ENCODE data around the gene CXXC1. TPM values are rescaled to one million over a fixed set of nuclear protein-coding genes. Genes with fewer than 3 reads are reported as not detected.

Gene CXXC1
- total and polyA plus RNA-seq, 4 donors, result 39.2 to 77.5 (median 70.4) TPM

GRCh38 chr18:50274044-50274442 is 13.4 kb downstream of the CXXC1 start:
- DNase-seq, result no peak
- H3K27ac ChIP-seq (ENCODE audit: low read depth in 1 of 2, low read length in 1 of 2), result no peak overlapping the region
- H3K4me3 ChIP-seq, result no peak overlapping the region
- no peaks in the 10 kb centered on the region for H3K9me3 ChIP-seq (ENCODE audit: control insufficient read depth in 4 of 4, insufficient read depth in 3 of 4, low read length in 3 of 4)
- no peak for ATAC-seq (ENCODE audit: insufficient read depth, low FRiP score)
- H3K27me3 ChIP-seq (ENCODE audit: control insufficient read depth in 3 of 3, insufficient read depth in 3 of 3, low read length in 2 of 3), result no peaks in the 10 kb centered on the region
- H3K4me1 ChIP-seq (ENCODE audit: control insufficient read depth in 5 of 5, insufficient read depth in 5 of 5, low read length in 5 of 5), result peaks cover 0 to under 1% (median 0%) of the 10 kb centered on the region in 5 donors
- no peak for TF ChIP-seq CTCF (IDR thresholded peaks at IDR 0.05; ENCODE audit: control extremely low read depth, extremely low read depth)
- WGBS, 2 donors, result 97% methylated on average over 17 of the region's 17 CpGs
- H3K9ac ChIP-seq (ENCODE audit: insufficient read depth in 1 of 2, low read length in 2 of 2), result no peak overlapping the region
- H3K36me3 ChIP-seq (ENCODE audit: control insufficient read depth in 4 of 4, insufficient read depth in 4 of 4, low read length in 4 of 4), result peaks cover 31 to 69% (median 65%) of the 10 kb centered on the region in 4 donors

DNA sequence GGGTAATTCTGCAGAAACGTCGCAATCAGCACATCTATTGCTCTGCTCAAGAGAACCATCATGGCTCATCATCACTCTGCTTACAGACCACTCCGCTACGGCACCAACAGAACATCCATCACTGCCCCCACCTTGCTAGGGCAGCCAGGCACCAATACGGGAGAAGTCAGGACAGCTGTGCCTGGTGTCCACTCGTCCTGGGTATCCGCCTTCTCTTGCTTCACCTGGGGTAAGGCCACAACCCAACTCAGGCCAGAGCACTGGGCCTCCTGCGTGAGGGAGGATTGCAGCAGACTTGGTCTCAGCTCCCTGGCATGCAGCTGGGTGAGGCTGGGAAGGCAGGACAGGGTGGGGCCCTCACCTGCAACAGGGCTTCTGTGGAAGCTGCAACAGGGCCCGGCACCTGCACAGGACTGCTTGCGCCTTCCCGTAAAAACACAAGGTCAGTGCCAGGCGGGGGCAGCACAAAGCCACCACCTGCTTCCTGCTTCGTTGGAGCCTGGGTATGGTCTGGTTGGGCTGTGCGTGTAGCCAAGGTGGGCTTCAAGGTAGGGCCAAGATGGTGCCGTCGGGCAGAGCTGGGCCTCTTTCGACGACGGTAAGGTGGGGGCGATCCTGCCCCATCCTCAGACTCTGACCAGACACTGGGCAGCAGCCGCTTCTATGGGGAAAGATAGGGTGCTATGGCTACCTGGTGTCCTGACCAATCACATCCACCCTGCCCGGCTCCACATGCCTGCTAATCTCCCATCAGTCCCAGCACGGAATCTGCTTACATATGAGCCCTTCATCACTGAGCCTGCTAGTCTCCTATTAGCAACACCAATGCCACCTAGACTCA is 14.1 kb downstream of the CXXC1 start:
- DNase-seq (no peak), ATAC-seq (ENCODE audit: insufficient read depth, low FRiP score) (no peak)
- H3K4me3 ChIP-seq, result no peak overlapping the region
- no peaks in the 10 kb centered on the region for H3K9me3 ChIP-seq (ENCODE audit: control insufficient read depth in 4 of 4, insufficient read depth in 3 of 4, low read length in 3 of 4)
- 95% methylated on average over 23 of the region's 23 CpGs for WGBS, 2 donors
- H3K27ac ChIP-seq (ENCODE audit: low read depth in 1 of 2, low read length in 1 of 2), result no peak overlapping the region
- no peak for TF ChIP-seq CTCF (IDR thresholded peaks at IDR 0.05; ENCODE audit: control extremely low read depth, extremely low read depth)
- peaks cover 32 to 69% (median 64%) of the 10 kb centered on the region in 4 donors for H3K36me3 ChIP-seq (ENCODE audit: control insufficient read depth in 4 of 4, insufficient read depth in 4 of 4, low read length in 4 of 4)
- H3K27me3 ChIP-seq (ENCODE audit: control insufficient read depth in 3 of 3, insufficient read depth in 3 of 3, low read length in 2 of 3), result no peaks in the 10 kb centered on the region
- H3K9ac ChIP-seq (ENCODE audit: insufficient read depth in 1 of 2, low read length in 2 of 2), result no peak overlapping the region
- no peaks in the 10 kb centered on the region for H3K4me1 ChIP-seq (ENCODE audit: control insufficient read depth in 5 of 5, insufficient read depth in 5 of 5, low read length in 5 of 5)

- Histone ChIP-seq H3K4me3 (no peak overlapping the region), H3K36me3 (ENCODE audit: control insufficient read depth in 4 of 4, insufficient read depth in 4 of 4, low read length in 4 of 4) (peaks cover 32 to 66% (median 64%) of the 10 kb centered on the region in 4 donors), H3K9ac (ENCODE audit: insufficient read depth in 1 of 2, low read length in 2 of 2) (no peak overlapping the region), H3K9me3 (ENCODE audit: control insufficient read depth in 4 of 4, insufficient read depth in 3 of 4, low read length in 3 of 4) (no peaks in the 10 kb centered on the region), H3K4me1 (ENCODE audit: control insufficient read depth in 5 of 5, insufficient read depth in 5 of 5, low read length in 5 of 5) (no peaks in the 10 kb centered on the region), H3K27ac (ENCODE audit: low read depth in 1 of 2, low read length in 1 of 2) (no peak overlapping the region), H3K27me3 (ENCODE audit: control insufficient read depth in 3 of 3, insufficient read depth in 3 of 3, low read length in 2 of 3) (no peaks in the 10 kb centered on the region)
- ATAC-seq (ENCODE audit: insufficient read depth, low FRiP score) (no peak), DNase-seq (no peak)
- TF ChIP-seq CTCF (IDR thresholded peaks at IDR 0.05; ENCODE audit: control extremely low read depth, extremely low read depth), result no peak
- 88 to 94% methylated on average over 5 of the region's 5 CpGs for WGBS, 2 donors
Measured at GRCh38 chr18:50272568-50272967, 14.9 kb downstream of the CXXC1 start.
